NB4 (cell line): Measurements from ENCODE around the gene SCRN1.

Source experiments
- DNase-seq: peaks from one replicate; pipeline ENCODE4 v3.0.0; 2010; ENCODE audit warnings: low read depth
- H3K4me3 ChIP-seq: one replicate; pipeline ENCODE4 v1.5.1; 2011; ENCODE audit warnings: mild to moderate bottlenecking, low read depth, low read length, moderate library complexity
- CTCF ChIP-seq: IDR thresholded peaks from one replicate; pipeline ENCODE4 v1.5.1; 2012; ENCODE audit warnings: low read depth, low read length
- MAX ChIP-seq: IDR thresholded peaks from 2 replicates; pipeline ENCODE4 v1.6.1; 2011; ENCODE audit warnings: low read depth, low read length
- MYC ChIP-seq: IDR thresholded peaks from 2 replicates; pipeline ENCODE4 v1.6.1; 2011; ENCODE audit warnings: low read depth, low read length
- POLR2A ChIP-seq: IDR thresholded peaks from 2 replicates; pipeline ENCODE4 v1.6.1; 2011; ENCODE audit warnings: mild to moderate bottlenecking; ENCODE audit not compliant: insufficient read length; ENCODE audit errors: extremely low read depth

Gene SCRN1

GRCh38 chr7:29988424-29989256, 961 bp downstream of the SCRN1 start:
- TF ChIP-seq MAX (no peak), CTCF (no peak), MYC (no peak), POLR2A (no peak)
- no peak for DNase-seq

GRCh38 chr7:29987811-29988317, 1.7 kb downstream of the SCRN1 start:
- TF ChIP-seq MAX: no peak
- no peak for TF ChIP-seq POLR2A
- no peak for TF ChIP-seq MYC
- no peak for TF ChIP-seq CTCF
- no peak overlapping the region for H3K4me3 ChIP-seq
- no peak for DNase-seq

More at GRCh38 chr7:29988424-29989256, 961 bp downstream of the SCRN1 start:
- H3K4me3 ChIP-seq: no peak overlapping the region

- no peak overlapping the region for H3K4me3 ChIP-seq
- TF ChIP-seq CTCF (no peak), MAX (no peak), MYC (no peak)
Observed at GRCh38 chr7:29987083-29987482, 2.5 kb downstream of the SCRN1 start.

GRCh38 chr7:29980151-29980550, 9.4 kb downstream of the SCRN1 start:
- TF ChIP-seq MAX (no peak), CTCF (no peak), MYC (no peak), POLR2A (no peak)
- H3K4me3 ChIP-seq: no peak overlapping the region
- no peak for DNase-seq

More at GRCh38 chr7:29987083-29987482, 2.5 kb downstream of the SCRN1 start:
- no peak for DNase-seq

GRCh38 chr7:29977886-29978651, 11.5 kb downstream of the SCRN1 start:
- peak; percentile 32 for DNase-seq
- H3K4me3 ChIP-seq: no peak overlapping the region
- TF ChIP-seq CTCF: peak; percentile 31
- no peak for TF ChIP-seq MAX
- no peak for TF ChIP-seq POLR2A
- no peak for TF ChIP-seq MYC
